SU-DHL-6 (cell line): ENCODE measurements around the gene HIVEP3.

Source experiments
- H2AFZ ChIP-seq: fragments of 200-600 bp; sonication (generic); 2 replicates; pipeline ENCODE4 v1.6.1; 2014; ENCODE audit warnings: low read depth, mild to moderate bottlenecking, moderate library complexity, mixed read lengths, antibody characterized with exemption, low read length; ENCODE audit not compliant: severe bottlenecking
- H3F3A ChIP-seq: fragments of 200-600 bp; shearing (Covaris generic); 2 replicates; pipeline ENCODE4 v1.6.0; 2016; ENCODE audit warnings: antibody characterized with exemption, mild to moderate bottlenecking; ENCODE audit not compliant: insufficient read depth
- H3K27ac ChIP-seq: fragments of 200-600 bp; sonication (generic); 2 replicates; pipeline ENCODE4 v1.5.1; 2016; ENCODE audit warnings: low read depth, mild to moderate bottlenecking, low read length, moderate library complexity, mixed read lengths
- H3K27me3 ChIP-seq: fragments of 200-600 bp; sonication (generic), shearing (Covaris generic); 2 replicates; pipeline ENCODE4 v1.6.0; 2014; ENCODE audit warnings: mild to moderate bottlenecking, low read length
- H3K36me3 ChIP-seq: fragments of 200-600 bp; sonication (generic); 2 replicates; pipeline ENCODE4 v1.6.1; 2014; ENCODE audit warnings: mild to moderate bottlenecking, low read length, mixed read lengths
- H3K4me2 ChIP-seq: fragments of 300-600, 200-600 bp; shearing (Covaris generic), sonication (generic); 2 replicates; pipeline ENCODE4 v1.6.0; 2014; ENCODE audit warnings: low read length, low read depth, mild to moderate bottlenecking; ENCODE audit not compliant: poor library complexity, severe bottlenecking
- H3K4me3 ChIP-seq: fragments of 200-600 bp; sonication (generic); 2 replicates; pipeline ENCODE4 v1.5.1; 2014; ENCODE audit warnings: antibody characterized with exemption, low read length, mild to moderate bottlenecking, mixed read lengths; ENCODE audit not compliant: insufficient read depth, poor library complexity, severe bottlenecking
- H3K79me2 ChIP-seq: fragments of 200-600 bp; sonication (generic); 2 replicates; pipeline ENCODE4 v1.6.1; 2014; ENCODE audit warnings: mild to moderate bottlenecking, low read length, moderate library complexity; ENCODE audit not compliant: insufficient read depth
- H3K9ac ChIP-seq: fragments of 200-600 bp; sonication (generic); 2 replicates; pipeline ENCODE4 v1.7.0; 2014; ENCODE audit warnings: mild to moderate bottlenecking, low read length
- H3K9me2 ChIP-seq: fragments of 200-600 bp; sonication (generic); replicated peaks from 2 replicates; pipeline ENCODE4 v1.6.1; 2014; ENCODE audit warnings: low read length; ENCODE audit not compliant: insufficient read depth
- H3K9me3 ChIP-seq: fragments of 200-600 bp; sonication (generic); 2 replicates; pipeline ENCODE4 v1.6.1; 2014; ENCODE audit warnings: low read length, mixed read lengths; ENCODE audit not compliant: insufficient read depth
- H4K20me1 ChIP-seq: fragments of 200-600 bp; sonication (generic); 2 replicates; pipeline ENCODE4 v1.6.1; 2014; ENCODE audit warnings: low read depth, mild to moderate bottlenecking, antibody characterized with exemption, low read length, moderate library complexity, mixed read lengths
- CTCF ChIP-seq: fragments of 200-600 bp; sonication (generic); IDR thresholded peaks from one replicate; pipeline ENCODE4 v1.5.1; 2017; ENCODE audit warnings: antibody characterized with exemption, mild to moderate bottlenecking, low read length, moderate library complexity; ENCODE audit not compliant: insufficient read depth, poor library complexity, severe bottlenecking
- EZH2phosphoT487 ChIP-seq: fragments of 200-600 bp; sonication (generic), shearing (Covaris generic); conservative IDR thresholded peaks from 2 replicates; pipeline ENCODE4 v1.6.1; 2018; ENCODE audit warnings: mild to moderate bottlenecking, antibody characterized with exemption, low read length, moderate library complexity, mixed read lengths

HIVEP3 gene

GRCh38 chr1:41856151-41856943 lies 62.4 kb downstream of the HIVEP3 start:
- Histone ChIP-seq H3K4me3 (no peak overlapping the region), H4K20me1 (no peaks in the 10 kb centered on the region), H3K27me3 (no peaks in the 10 kb centered on the region), H3F3A (no peaks in the 10 kb centered on the region), H3K36me3 (no peaks in the 10 kb centered on the region), H3K79me2 (no peaks in the 10 kb centered on the region), H3K9ac (no peak overlapping the region), H3K27ac (no peak overlapping the region), H2AFZ (no peak overlapping the region), H3K9me2 (no peaks in the 10 kb centered on the region), H3K9me3 (no peaks in the 10 kb centered on the region), H3K4me2 (no peak overlapping the region)
- TF ChIP-seq EZH2phosphoT487 = no peak
- TF ChIP-seq CTCF = no peak

- no peaks in the 10 kb centered on the region for H3K79me2 ChIP-seq
- H3K4me2 ChIP-seq = no peak overlapping the region
Measured at GRCh38 chr1:41855713-41856112, 63.0 kb downstream of the HIVEP3 start.

GRCh38 chr1:41853907-41854306 lies 64.8 kb downstream of the HIVEP3 start:
- no peaks in the 10 kb centered on the region for H4K20me1 ChIP-seq
- H3K27ac ChIP-seq = no peak overlapping the region

More at GRCh38 chr1:41855713-41856112, 63.0 kb downstream of the HIVEP3 start:
- Histone ChIP-seq H3K9me3 (no peaks in the 10 kb centered on the region), H4K20me1 (no peaks in the 10 kb centered on the region), H2AFZ (no peak overlapping the region), H3K36me3 (no peaks in the 10 kb centered on the region), H3K27ac (no peak overlapping the region), H3F3A (no peaks in the 10 kb centered on the region), H3K27me3 (no peaks in the 10 kb centered on the region), H3K9ac (no peak overlapping the region), H3K4me3 (no peak overlapping the region), H3K9me2 (no peaks in the 10 kb centered on the region)
- TF ChIP-seq EZH2phosphoT487 = no peak
- TF ChIP-seq CTCF = no peak

More at GRCh38 chr1:41853907-41854306, 64.8 kb downstream of the HIVEP3 start:
- no peaks in the 10 kb centered on the region for H3K36me3 ChIP-seq
- no peaks in the 10 kb centered on the region for H3K79me2 ChIP-seq
- no peak overlapping the region for H2AFZ ChIP-seq
- H3F3A ChIP-seq = no peaks in the 10 kb centered on the region
- no peak overlapping the region for H3K4me3 ChIP-seq
- H3K27me3 ChIP-seq = no peaks in the 10 kb centered on the region
- H3K9ac ChIP-seq = no peak overlapping the region
- H3K9me3 ChIP-seq = no peaks in the 10 kb centered on the region
- no peaks in the 10 kb centered on the region for H3K9me2 ChIP-seq
- H3K4me2 ChIP-seq = no peak overlapping the region
- no peak for TF ChIP-seq CTCF
